ENCODE data around the gene MRPS2.

The MRPS2 gene

DNA sequence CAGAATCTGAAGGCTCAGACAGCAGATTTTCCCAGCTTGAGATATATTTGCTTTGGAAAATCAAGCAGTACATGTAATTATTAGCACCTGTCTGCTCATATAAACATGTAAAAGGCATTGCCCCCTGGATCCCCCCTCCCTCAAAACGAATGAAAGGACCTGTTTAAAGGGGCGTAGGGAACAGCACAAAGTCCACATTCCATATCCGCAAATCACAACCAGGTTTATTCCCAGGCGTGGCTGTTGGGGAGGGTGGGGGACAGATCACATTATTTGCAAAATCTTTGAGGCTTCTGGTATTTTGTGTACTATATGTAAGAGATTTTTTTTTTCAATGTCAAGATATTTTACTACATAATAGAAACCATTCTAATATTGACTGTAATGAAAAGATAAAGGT lies 8.7 kb upstream of the MRPS2 start:
- H3K4me1 ChIP-seq (ENCODE audit: control insufficient read depth, insufficient read depth, low read length) = no peaks in the 10 kb centered on the region

DNA sequence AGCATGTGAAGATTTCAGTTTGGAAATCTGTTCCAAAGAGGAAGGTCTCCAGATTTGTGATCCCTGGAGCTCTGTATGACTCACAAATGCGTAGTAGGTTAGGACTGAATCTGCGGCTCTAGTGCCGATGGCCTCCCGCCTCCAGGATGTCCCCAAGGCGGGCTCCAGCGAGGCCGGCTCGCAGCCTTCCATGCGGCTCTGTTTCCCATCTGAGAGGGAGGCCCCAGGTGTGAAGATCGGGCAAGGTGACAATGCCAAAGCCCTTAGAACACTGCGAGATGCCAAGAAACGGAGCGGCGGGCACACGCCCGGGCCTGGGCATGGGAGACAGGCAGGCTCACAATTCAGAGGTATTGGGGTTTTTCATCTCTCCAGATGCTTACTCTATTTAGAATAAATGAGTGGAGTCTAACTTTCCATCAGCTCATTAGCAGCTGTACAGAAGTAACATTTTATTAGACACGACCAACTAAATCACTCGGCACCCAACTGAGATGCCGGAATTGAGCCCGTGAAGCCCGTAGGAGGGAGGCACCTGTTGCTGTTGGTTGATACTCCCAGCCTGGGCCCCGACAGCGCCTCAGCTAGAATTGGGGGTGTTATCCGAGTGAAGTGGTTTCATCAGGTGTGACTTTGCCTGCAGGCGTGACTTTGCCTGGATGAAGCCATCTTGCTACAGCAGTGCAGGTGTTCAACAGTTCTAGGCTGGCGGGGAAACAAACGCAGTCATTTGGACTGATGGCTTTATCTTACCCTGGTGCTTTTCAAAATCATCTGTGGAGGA lies 7.4 kb upstream of the MRPS2 start:
- H3K4me2 ChIP-seq (ENCODE audit: low read length) = no peak overlapping the region
- no peak overlapping the region for H3K9ac ChIP-seq (ENCODE audit: low read depth, low read length)
- H3K36me3 ChIP-seq (ENCODE audit: insufficient read depth, low read length) = peaks cover 3% of the 10 kb centered on the region
- H3K4me1 ChIP-seq (ENCODE audit: control insufficient read depth, insufficient read depth, low read length) = no peaks in the 10 kb centered on the region
- H3K27me3 ChIP-seq (ENCODE audit: control insufficient read depth, insufficient read depth, low read length) = peaks cover 1% of the 10 kb centered on the region
- no peaks in the 10 kb centered on the region for H3K9me3 ChIP-seq (replicated peaks; ENCODE audit: low read length)
- H3K4me3 ChIP-seq (ENCODE audit: low read length) = no peak overlapping the region

More for the DNA sequence above, 8.7 kb upstream of the MRPS2 start:
- no peak overlapping the region for H3K4me2 ChIP-seq (ENCODE audit: low read length)
- no peak overlapping the region for H3K9ac ChIP-seq (ENCODE audit: low read depth, low read length)
- no peaks in the 10 kb centered on the region for H3K27me3 ChIP-seq (ENCODE audit: control insufficient read depth, insufficient read depth, low read length)
- H3K9me3 ChIP-seq (replicated peaks; ENCODE audit: low read length) = no peaks in the 10 kb centered on the region
- H3K4me3 ChIP-seq (ENCODE audit: low read length) = no peak overlapping the region
- peaks cover 8% of the 10 kb centered on the region for H3K36me3 ChIP-seq (ENCODE audit: insufficient read depth, low read length)

DNA sequence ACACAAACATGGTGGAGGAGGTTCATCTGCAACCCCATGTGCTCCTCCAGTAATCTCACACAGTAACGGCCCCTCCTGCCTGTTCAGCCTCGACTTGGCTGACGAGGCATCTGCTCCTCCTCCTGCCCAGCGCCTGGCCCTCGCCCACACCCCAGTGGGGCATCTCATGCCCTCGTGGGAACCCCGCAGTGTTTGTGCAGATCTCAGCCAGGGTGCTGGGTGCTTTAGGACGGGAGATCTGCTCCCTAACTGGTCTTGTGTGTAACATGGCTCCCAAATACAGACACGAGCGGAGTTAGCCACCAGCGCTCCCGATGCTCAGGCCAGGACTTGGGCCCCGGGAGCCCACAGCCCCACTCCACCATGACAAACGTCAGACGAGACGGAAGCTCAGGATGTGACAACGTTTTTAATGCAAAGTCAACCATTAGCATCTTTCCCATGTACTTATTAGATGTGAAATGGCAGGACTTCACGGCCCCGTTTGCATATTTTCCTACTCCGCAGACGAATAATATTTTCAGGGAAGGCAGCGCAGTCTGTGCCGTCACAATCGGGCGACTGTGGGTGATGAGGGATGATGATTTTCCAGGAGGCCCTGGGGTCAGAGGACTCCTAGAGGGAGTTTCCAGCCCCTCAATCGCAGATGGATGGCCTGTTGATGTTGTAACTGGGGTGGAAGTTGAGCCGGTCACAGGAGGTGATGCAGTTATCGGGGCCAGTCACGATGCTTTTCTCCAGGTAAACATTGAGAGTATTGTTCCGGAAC lies 5.5 kb upstream of the MRPS2 start:
- no peaks in the 10 kb centered on the region for H3K4me1 ChIP-seq (ENCODE audit: control insufficient read depth, insufficient read depth, low read length)
- H3K9ac ChIP-seq (ENCODE audit: low read depth, low read length) = no peak overlapping the region
- H3K4me2 ChIP-seq (ENCODE audit: low read length) = no peak overlapping the region
- H3K9me3 ChIP-seq (replicated peaks; ENCODE audit: low read length) = no peaks in the 10 kb centered on the region
- peaks cover 4% of the 10 kb centered on the region for H3K27me3 ChIP-seq (ENCODE audit: control insufficient read depth, insufficient read depth, low read length)
- no peaks in the 10 kb centered on the region for H3K36me3 ChIP-seq (ENCODE audit: insufficient read depth, low read length)
- H3K4me3 ChIP-seq (ENCODE audit: low read length) = no peak overlapping the region

DNA sequence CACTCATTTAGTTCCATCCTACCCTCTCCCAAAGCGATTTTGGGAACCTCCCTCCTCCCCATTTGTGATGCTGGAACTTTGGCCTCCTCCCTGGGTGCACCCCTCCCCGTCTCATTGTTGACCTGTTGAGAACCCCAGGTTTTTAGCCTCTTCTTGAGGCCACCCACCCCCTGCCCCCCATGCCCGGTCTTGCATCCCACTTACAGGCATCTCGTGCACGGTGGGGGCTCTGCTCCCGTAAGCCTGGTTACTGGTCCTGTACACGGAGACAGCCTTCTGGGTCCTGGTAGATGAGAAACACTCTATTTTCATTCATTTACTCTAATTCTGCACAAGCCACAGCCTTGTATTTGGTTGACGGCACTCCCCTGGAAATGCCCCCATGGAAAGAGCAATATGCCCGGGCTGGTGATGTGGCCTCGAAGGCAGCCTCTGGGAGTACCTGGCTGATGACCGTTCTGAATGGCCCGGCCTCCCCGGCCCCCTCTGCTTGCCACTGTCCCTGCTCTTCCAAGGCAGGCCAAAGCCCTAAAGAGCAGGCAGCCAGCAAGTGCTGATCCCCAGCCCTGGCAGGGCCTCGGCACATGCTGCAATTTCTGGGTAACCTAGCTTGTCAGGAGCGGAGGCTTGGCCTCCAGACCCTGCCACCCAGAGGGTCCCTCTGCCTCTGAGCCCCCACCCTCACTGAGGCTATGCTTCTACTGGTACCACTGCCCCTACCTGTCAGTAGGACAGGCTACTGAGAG lies 1.9 kb upstream of the MRPS2 start:
- Histone ChIP-seq H3K36me3 (ENCODE audit: insufficient read depth, low read length) (peaks cover 13% of the 10 kb centered on the region), H3K4me2 (ENCODE audit: low read length) (no peak overlapping the region), H3K4me3 (ENCODE audit: low read length) (no peak overlapping the region), H3K4me1 (ENCODE audit: control insufficient read depth, insufficient read depth, low read length) (peaks cover 8% of the 10 kb centered on the region), H3K27me3 (ENCODE audit: control insufficient read depth, insufficient read depth, low read length) (peaks cover 4% of the 10 kb centered on the region), H3K9me3 (replicated peaks; ENCODE audit: low read length) (no peaks in the 10 kb centered on the region), H3K9ac (ENCODE audit: low read depth, low read length) (no peak overlapping the region)

DNA sequence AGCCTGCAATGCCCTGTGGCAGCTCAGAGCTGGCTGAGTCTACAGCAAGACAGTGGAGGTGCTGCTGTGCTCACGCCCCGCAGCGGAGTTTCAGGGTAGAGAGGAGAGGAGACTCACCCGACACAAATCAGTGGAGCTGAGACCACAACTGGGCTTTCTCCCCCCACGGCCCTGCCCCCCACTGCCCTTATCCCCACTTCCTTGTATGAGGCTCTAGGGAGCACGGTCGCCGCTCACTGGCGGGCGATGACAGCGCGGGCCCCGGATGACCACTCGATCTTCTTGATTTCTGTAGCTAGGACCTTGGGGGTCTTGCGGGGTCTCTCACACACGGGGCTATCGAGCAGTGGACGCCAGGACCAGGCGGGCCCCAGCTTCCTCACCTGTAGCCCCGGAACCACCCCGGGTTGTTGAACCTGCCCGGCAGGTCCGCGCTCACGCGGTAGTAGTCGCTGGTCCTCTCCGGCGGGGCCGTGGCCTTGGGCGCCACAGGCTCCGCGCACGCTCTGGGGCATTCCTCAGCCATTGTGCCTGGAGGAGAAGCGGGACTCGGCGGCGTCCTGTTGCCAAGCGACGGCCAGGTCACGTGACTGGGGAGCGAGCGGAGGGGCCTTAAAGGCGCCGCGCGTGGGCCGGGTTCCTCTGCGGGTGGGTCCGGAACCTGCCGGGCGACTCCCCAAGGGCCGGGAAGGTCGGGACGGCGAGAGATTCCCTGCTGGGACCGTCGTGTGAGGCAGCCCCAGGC lies 984 bp upstream of the MRPS2 start:
- Histone ChIP-seq H3K9ac (ENCODE audit: low read depth, low read length) (peak overlapping the region; percentile 99), H3K36me3 (ENCODE audit: insufficient read depth, low read length) (peaks cover 22% of the 10 kb centered on the region), H3K4me2 (ENCODE audit: low read length) (peak overlapping the region; percentile 95), H3K27me3 (ENCODE audit: control insufficient read depth, insufficient read depth, low read length) (peaks cover 4% of the 10 kb centered on the region), H3K4me3 (ENCODE audit: low read length) (peak overlapping the region; percentile 91), H3K9me3 (replicated peaks; ENCODE audit: low read length) (no peaks in the 10 kb centered on the region), H3K4me1 (ENCODE audit: control insufficient read depth, insufficient read depth, low read length) (peaks cover 8% of the 10 kb centered on the region)

DNA sequence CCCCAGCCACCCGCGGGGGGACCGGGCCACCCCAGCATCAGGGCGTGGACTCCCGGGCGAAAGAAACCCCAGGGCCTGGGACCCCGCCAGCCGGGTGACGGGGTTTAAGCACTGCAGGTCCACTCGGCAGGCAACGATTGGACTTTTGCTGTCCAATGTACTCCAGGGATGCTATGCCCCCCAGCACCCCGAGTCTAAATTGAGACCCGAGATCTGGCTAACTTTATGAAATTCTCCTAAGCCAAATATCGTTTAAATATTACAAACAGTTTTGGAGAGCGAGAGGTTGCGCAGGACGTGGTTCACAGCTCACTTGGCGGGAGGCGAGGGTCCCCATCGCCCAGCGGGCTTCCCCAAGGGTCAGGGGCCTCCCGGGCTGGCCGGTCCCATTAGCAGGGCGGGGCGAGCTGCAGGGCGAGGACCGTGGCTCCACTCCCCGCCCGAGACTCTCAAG lies 384 bp upstream of the MRPS2 start:
- Histone ChIP-seq H3K9me3 (replicated peaks; ENCODE audit: low read length) (no peaks in the 10 kb centered on the region), H3K4me1 (ENCODE audit: control insufficient read depth, insufficient read depth, low read length) (peaks cover 8% of the 10 kb centered on the region), H3K4me2 (ENCODE audit: low read length) (peak overlapping the region; percentile 95), H3K9ac (ENCODE audit: low read depth, low read length) (peak overlapping the region; percentile 99), H3K27me3 (ENCODE audit: control insufficient read depth, insufficient read depth, low read length) (peaks cover 4% of the 10 kb centered on the region), H3K4me3 (ENCODE audit: low read length) (peak overlapping the region; percentile 91), H3K36me3 (ENCODE audit: insufficient read depth, low read length) (peaks cover 28% of the 10 kb centered on the region)

GRCh38 chr9:135501261-135502167 lies 1.0 kb downstream of the MRPS2 start:
- H3K4me2 ChIP-seq (ENCODE audit: low read length) = peak overlapping the region; percentile 95
- peak overlapping the region; percentile 91 for H3K4me3 ChIP-seq (ENCODE audit: low read length)
- peaks cover 32% of the 10 kb centered on the region for H3K36me3 ChIP-seq (ENCODE audit: insufficient read depth, low read length)
- peaks cover 4% of the 10 kb centered on the region for H3K27me3 ChIP-seq (ENCODE audit: control insufficient read depth, insufficient read depth, low read length)
- no peaks in the 10 kb centered on the region for H3K9me3 ChIP-seq (replicated peaks; ENCODE audit: low read length)
- peaks cover 8% of the 10 kb centered on the region for H3K4me1 ChIP-seq (ENCODE audit: control insufficient read depth, insufficient read depth, low read length)
- H3K9ac ChIP-seq (ENCODE audit: low read depth, low read length) = peak overlapping the region; percentile 99

DNA sequence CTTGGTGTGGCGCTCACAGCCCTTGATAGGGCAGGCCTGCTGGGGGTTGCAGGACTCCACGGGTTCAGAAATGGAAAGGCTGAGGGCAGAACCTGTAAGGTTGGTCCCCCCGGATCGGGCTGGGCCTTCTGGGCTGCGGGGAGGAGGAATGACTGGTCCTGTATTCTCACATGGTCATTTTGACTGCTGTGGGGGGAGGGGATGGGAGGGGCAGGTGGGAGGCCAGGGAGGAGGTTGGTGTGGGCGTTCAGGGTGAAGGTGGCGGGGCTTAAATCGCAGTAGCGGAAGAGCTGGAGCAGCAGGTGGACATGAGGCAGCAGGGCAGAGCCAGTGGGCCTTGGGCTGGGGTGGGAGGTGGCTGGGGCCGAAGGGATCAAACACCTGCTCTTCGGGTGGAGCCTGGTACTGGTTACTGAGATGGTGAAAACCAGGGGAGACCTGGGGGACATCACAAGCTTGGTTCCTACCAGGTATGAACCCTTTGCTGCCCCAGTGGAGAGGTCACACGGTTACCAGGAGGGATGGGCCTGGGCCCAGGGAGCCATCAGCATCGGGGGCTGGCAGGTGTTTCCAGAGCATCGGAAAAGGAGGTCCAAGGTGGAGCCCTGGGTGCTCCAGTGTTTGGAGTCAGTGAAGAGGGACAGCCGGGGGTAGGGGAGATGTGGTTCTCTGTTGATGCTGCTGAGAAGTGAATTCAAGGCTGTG lies 1.8 kb downstream of the MRPS2 start:
- Histone ChIP-seq H3K4me2 (ENCODE audit: low read length) (peak overlapping the region; percentile 95), H3K9ac (ENCODE audit: low read depth, low read length) (no peak overlapping the region), H3K36me3 (ENCODE audit: insufficient read depth, low read length) (peaks cover 32% of the 10 kb centered on the region), H3K4me3 (ENCODE audit: low read length) (peak overlapping the region; percentile 91), H3K9me3 (replicated peaks; ENCODE audit: low read length) (no peaks in the 10 kb centered on the region), H3K27me3 (ENCODE audit: control insufficient read depth, insufficient read depth, low read length) (peaks cover 4% of the 10 kb centered on the region), H3K4me1 (ENCODE audit: control insufficient read depth, insufficient read depth, low read length) (peaks cover 8% of the 10 kb centered on the region)

DNA sequence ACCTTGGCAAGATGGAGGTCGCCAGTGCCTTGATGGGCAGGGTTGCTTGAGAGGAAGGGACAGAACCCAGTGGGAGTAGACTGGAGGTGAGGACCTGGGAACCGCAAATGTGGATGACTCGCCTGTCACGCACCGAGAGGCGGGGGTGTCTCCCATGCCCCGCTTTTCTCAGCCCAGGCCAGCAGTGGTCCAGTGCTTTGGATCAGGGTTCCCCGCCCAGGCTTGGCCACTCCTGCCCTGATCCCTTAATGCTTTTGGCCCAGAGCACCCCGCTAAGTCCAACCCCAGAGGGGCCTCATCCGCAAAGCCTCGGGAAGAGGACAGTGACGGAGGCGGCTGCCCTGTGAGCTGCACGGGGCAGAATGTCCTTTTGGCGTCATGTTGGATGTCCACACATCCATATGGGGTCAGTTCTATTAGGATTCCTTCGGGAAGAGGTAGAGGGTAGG lies 2.4 kb downstream of the MRPS2 start:
- Histone ChIP-seq H3K9me3 (replicated peaks; ENCODE audit: low read length) (no peaks in the 10 kb centered on the region), H3K27me3 (ENCODE audit: control insufficient read depth, insufficient read depth, low read length) (peaks cover 4% of the 10 kb centered on the region), H3K4me3 (ENCODE audit: low read length) (no peak overlapping the region), H3K4me2 (ENCODE audit: low read length) (peak overlapping the region; percentile 17), H3K9ac (ENCODE audit: low read depth, low read length) (no peak overlapping the region), H3K4me1 (ENCODE audit: control insufficient read depth, insufficient read depth, low read length) (peaks cover 8% of the 10 kb centered on the region), H3K36me3 (ENCODE audit: insufficient read depth, low read length) (peaks cover 32% of the 10 kb centered on the region)
